Activated CD8-positive, alpha-beta T cell treated with anti-CD3 and anti-CD28 coated beads for 36 hours (primary cell): Measurements from ENCODE around the gene KCNS1. TPM values are rescaled to one million over a fixed set of nuclear protein-coding genes. Genes with fewer than 3 reads are reported as not detected.

Experiments
- ATAC-seq: fragments of 200-7000 bp; cut with Tn5 transposase; one replicate; pipeline ENCODE4 v1.10.0; 2021; ENCODE audit warnings: mild to moderate bottlenecking, moderate library complexity
- CTCF ChIA-PET: fragments of 350-600 bp; sonication (Branson Sonifier 250); formaldehyde crosslinking; loops from one replicate; lab custom pipeline; 2021; ENCODE audit warnings: antibody characterized with exemption; lab: Charles Lee
- POLR2A ChIA-PET: fragments of 350-600 bp; sonication (Branson Sonifier 250); formaldehyde crosslinking; loops from one replicate; lab custom pipeline; 2021; ENCODE audit warnings: antibody characterized with exemption; lab: Charles Lee
- DNase-seq: peaks from one replicate; pipeline ENCODE4 v3.0.0-alpha.2; 2020
- H3K27ac Mint-ChIP-seq: one replicate; pipeline ENCODE4 v1.8.0; 2021; ENCODE audit warnings: mild to moderate bottlenecking, mixed read lengths
- H3K27me3 Mint-ChIP-seq: one replicate; pipeline ENCODE4 v1.8.0; 2021; ENCODE audit warnings: mixed read lengths
- H3K36me3 Mint-ChIP-seq: one replicate; pipeline ENCODE4 v1.8.0; 2021; ENCODE audit warnings: low read depth, mixed read lengths
- H3K4me1 Mint-ChIP-seq: one replicate; pipeline ENCODE4 v1.8.0; 2021; ENCODE audit warnings: low read depth, mixed read lengths
- H3K4me3 Mint-ChIP-seq: one replicate; pipeline ENCODE4 v1.8.0; 2021; ENCODE audit warnings: mild to moderate bottlenecking, moderate library complexity, mixed read lengths
- H3K9me3 Mint-ChIP-seq: one replicate; pipeline ENCODE4 v1.8.0; 2021; ENCODE audit warnings: mixed read lengths
- intact Hi-C: fragments of 100-400 bp; cut with micrococcal nuclease; formaldehyde crosslinking; loops from one replicate; pipeline ENCODE4 v1.10.0; 2022
- total RNA-seq, 2 experiments: library from RNA; stranded (reverse); gene quantifications; one replicate each; pipeline ENCODE4 v1.2.3, GENCODE V29; 2021
- TF ChIP-seq, protein P1 (sequence below): fragments of 200-600 bp; IDR thresholded peaks from one replicate; pipeline ENCODE4 v1.8.0; 2022; ENCODE audit warnings: antibody characterized with exemption, mild to moderate bottlenecking

KCNS1 gene
- total RNA-seq, 2 experiments from 2014 or later: 0.38 to 0.54 TPM

DNA sequence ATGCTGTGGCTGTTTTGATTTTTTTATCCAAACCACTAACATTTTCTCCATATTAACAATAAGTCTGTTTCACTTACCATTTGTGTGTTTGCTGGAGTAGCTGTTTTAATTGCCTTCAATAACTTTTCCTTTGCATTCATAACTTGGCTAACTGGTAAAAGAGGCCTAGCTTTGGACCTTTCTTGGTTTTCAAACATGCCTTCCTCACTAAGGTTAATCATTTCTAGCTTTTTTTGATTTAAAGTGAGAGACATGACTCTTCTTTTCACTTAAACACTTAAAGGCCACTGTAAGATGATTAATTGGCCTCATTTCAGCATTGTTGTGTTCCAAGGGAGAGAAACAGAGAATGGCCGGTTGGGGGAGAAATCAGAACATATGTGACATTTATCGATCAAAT lies 20.5 kb upstream of the KCNS1 start:
- intact Hi-C loops: no loop called here
- no peak overlapping the region for H3K4me3 Mint-ChIP-seq
- no peak for DNase-seq
- H3K36me3 Mint-ChIP-seq: no peaks in the 10 kb centered on the region
- H3K27ac Mint-ChIP-seq: no peak overlapping the region
- TF ChIP-seq, protein P1, sequence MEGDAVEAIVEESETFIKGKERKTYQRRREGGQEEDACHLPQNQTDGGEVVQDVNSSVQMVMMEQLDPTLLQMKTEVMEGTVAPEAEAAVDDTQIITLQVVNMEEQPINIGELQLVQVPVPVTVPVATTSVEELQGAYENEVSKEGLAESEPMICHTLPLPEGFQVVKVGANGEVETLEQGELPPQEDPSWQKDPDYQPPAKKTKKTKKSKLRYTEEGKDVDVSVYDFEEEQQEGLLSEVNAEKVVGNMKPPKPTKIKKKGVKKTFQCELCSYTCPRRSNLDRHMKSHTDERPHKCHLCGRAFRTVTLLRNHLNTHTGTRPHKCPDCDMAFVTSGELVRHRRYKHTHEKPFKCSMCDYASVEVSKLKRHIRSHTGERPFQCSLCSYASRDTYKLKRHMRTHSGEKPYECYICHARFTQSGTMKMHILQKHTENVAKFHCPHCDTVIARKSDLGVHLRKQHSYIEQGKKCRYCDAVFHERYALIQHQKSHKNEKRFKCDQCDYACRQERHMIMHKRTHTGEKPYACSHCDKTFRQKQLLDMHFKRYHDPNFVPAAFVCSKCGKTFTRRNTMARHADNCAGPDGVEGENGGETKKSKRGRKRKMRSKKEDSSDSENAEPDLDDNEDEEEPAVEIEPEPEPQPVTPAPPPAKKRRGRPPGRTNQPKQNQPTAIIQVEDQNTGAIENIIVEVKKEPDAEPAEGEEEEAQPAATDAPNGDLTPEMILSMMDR: no peak
- ChIA-PET POLR2A (no interaction called here), CTCF (interaction anchor here (1.3 to 2.6 kb wide), 6 partner anchors 10 to 329 kb away, joined by 3 to 12 read pairs (median 6); no protein-coding TSS in a partner anchor)
- H3K27me3 Mint-ChIP-seq: peaks cover 16% of the 10 kb centered on the region
- H3K9me3 Mint-ChIP-seq: no peaks in the 10 kb centered on the region
- peaks cover 2% of the 10 kb centered on the region for H3K4me1 Mint-ChIP-seq
- no peak for ATAC-seq

DNA sequence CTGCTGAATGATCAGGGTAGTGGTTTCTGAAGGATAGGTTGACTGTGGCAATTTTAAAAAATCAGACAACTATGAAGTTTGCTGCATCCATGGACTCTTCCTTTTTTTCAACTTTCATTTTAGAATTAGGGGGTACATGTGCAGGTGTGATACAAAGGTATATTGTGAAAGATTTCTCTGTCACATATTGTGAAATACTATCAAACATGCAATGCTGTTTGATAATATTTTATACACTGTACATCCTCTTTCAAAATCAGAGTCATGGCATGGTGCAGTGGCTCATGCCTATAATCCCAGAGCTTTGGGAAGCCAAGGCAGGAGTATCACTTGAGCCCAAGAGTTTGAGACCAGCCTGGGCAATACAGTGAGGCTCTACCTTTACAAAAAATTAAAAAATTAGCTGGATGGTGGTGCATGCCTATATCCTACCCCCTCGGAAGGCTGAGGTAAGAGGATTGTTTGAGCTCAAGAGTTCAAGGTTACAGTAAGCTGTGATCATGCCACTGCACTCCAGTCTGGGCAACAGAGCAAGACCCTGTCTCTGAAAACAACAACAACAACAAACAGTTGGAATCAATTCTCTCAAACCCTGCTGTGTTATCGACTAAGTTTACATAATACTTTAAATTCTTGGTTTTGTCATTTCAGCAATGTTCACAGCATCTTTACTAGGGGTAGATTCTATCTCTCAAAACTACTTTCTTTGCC lies 18.8 kb upstream of the KCNS1 start:
- intact Hi-C loops: no loop called here
- TF ChIP-seq, protein P1: no peak
- Mint-ChIP-seq H3K36me3 (no peaks in the 10 kb centered on the region), H3K4me3 (no peak overlapping the region), H3K27me3 (peaks cover 14% of the 10 kb centered on the region), H3K4me1 (peaks cover 12% of the 10 kb centered on the region), H3K9me3 (no peaks in the 10 kb centered on the region), H3K27ac (no peak overlapping the region)
- DNase-seq: no peak
- ATAC-seq: no peak
- CTCF ChIA-PET: interaction anchor here (0.9 to 1.8 kb wide), 3 partner anchors 17 to 171 kb away, joined by 3 to 8 read pairs (median 4); no protein-coding TSS in a partner anchor
- POLR2A ChIA-PET: no interaction called here

DNA sequence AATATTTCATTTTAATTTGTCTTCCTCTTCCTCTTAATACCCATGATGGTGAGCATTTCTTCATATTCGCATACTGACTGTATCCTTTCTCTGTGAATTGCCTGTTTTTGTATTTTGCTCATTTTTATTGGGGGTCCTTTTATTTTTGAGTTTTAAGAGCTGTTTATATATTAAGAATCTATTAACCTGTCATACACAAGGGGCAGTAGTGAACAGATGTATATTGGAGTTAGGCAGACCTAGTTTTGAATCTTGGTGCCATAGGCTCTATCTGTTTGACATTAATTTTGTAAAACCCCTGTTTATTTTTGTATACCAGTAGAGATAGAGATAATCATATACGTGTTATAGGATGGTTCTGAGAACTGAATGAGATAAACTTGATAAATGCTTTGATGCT lies 17.1 kb upstream of the KCNS1 start:
- Mint-ChIP-seq H3K27me3 (peaks cover 12% of the 10 kb centered on the region), H3K4me3 (no peak overlapping the region), H3K4me1 (peaks cover 17% of the 10 kb centered on the region), H3K9me3 (no peaks in the 10 kb centered on the region), H3K36me3 (no peaks in the 10 kb centered on the region), H3K27ac (no peak overlapping the region)
- ATAC-seq: no peak
- intact Hi-C loops: no loop called here
- no peak for DNase-seq
- ChIA-PET CTCF (interaction anchor here (1.0 to 2.1 kb wide), 2 partner anchors 21 to 235 kb away, joined by 4 to 8 read pairs; no protein-coding TSS in a partner anchor), POLR2A (interaction anchor here (0.7 to 1.0 kb wide), 3 partner anchors 25 to 402 kb away, joined by 3 read pairs; no protein-coding TSS in a partner anchor)
- TF ChIP-seq, protein P1: no peak

DNA sequence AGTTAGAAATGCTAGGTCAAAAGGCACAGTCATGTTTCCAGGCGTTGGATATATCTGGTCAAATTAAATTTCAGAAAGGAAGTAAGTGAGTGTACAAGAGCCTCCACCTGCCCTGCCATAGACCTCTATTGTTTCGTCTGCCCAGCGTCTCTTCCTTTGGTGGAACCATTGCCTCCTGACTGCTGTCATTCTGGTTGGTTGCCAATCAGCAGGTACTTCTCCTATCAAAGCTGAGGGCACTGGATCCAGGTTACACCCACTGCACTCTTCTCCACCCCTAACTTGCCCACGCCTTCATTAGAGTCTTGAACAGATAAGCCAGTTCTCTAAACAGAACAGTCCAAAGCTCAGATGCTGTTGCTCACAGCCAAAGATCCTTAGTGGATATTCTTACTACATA lies 16.7 kb upstream of the KCNS1 start:
- no peak for ATAC-seq
- ChIA-PET POLR2A (no interaction called here), CTCF (interaction anchor here (2.1 kb wide), 1 partner anchor 21 kb away, joined by 8 read pairs; no protein-coding TSS in a partner anchor)
- no peak for DNase-seq
- TF ChIP-seq, protein P1: no peak
- intact Hi-C loops: no loop called here
- no peaks in the 10 kb centered on the region for H3K9me3 Mint-ChIP-seq
- no peaks in the 10 kb centered on the region for H3K36me3 Mint-ChIP-seq
- no peak overlapping the region for H3K27ac Mint-ChIP-seq
- no peak overlapping the region for H3K4me3 Mint-ChIP-seq
- H3K27me3 Mint-ChIP-seq: peaks cover 10% of the 10 kb centered on the region
- H3K4me1 Mint-ChIP-seq: peaks cover 17% of the 10 kb centered on the region

DNA sequence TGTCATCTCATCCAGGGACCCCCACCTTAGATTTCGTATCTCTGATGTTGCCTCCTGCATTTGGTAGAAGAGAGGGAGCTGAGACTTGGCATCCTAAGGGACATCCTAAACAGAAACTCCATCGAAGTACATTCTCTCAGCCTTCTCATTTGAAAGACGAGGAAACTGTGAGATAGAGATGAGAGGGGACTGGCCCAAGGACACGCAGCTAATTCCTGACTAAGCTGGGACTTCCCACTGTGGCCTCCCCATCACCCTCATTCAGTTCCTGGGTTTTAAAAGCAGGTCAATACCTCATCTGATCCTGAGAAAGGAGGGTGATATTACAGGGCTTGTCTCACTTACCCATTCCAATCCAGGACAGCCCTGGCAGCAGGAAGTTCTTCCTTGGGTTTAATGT lies 14.9 kb upstream of the KCNS1 start:
- ATAC-seq (no peak), DNase-seq (no peak)
- H3K27me3 Mint-ChIP-seq: peaks cover 9% of the 10 kb centered on the region
- CTCF ChIA-PET: interaction anchor here (0.9 to 1.5 kb wide), 4 partner anchors 20 to 178 kb away, joined by 3 to 7 read pairs (median 6); no protein-coding TSS in a partner anchor
- no peak overlapping the region for H3K4me3 Mint-ChIP-seq
- TF ChIP-seq, protein P1: no peak
- H3K27ac Mint-ChIP-seq: no peak overlapping the region
- POLR2A ChIA-PET: interaction anchor here (0.6 to 0.9 kb wide), 2 partner anchors 11 to 63 kb away, joined by 3 read pairs; no protein-coding TSS in a partner anchor
- H3K9me3 Mint-ChIP-seq: no peaks in the 10 kb centered on the region
- H3K36me3 Mint-ChIP-seq: no peaks in the 10 kb centered on the region
- intact Hi-C loops: no loop called here
- peaks cover 17% of the 10 kb centered on the region for H3K4me1 Mint-ChIP-seq
